Loucy (cell line): Measurements from ENCODE around the gene CHRD.
A peak's percentile ranks its signal among the peaks of the same experiment; 100 is the strongest.

Experiments used
- EZH2phosphoT487 ChIP-seq: fragments of 200-600 bp; IDR thresholded peaks from 2 replicates; pipeline ENCODE4 v1.6.1; 2018; ENCODE audit warnings: antibody characterized with exemption, mild to moderate bottlenecking, moderate library complexity, borderline replicate concordance
- TF ChIP-seq, protein P1 (sequence below): fragments of 200-600 bp; sonication (generic); conservative IDR thresholded peaks from 2 replicates; pipeline ENCODE4 v1.5.1; 2014; ENCODE audit warnings: mild to moderate bottlenecking, antibody characterized with exemption, low read length

DNA sequence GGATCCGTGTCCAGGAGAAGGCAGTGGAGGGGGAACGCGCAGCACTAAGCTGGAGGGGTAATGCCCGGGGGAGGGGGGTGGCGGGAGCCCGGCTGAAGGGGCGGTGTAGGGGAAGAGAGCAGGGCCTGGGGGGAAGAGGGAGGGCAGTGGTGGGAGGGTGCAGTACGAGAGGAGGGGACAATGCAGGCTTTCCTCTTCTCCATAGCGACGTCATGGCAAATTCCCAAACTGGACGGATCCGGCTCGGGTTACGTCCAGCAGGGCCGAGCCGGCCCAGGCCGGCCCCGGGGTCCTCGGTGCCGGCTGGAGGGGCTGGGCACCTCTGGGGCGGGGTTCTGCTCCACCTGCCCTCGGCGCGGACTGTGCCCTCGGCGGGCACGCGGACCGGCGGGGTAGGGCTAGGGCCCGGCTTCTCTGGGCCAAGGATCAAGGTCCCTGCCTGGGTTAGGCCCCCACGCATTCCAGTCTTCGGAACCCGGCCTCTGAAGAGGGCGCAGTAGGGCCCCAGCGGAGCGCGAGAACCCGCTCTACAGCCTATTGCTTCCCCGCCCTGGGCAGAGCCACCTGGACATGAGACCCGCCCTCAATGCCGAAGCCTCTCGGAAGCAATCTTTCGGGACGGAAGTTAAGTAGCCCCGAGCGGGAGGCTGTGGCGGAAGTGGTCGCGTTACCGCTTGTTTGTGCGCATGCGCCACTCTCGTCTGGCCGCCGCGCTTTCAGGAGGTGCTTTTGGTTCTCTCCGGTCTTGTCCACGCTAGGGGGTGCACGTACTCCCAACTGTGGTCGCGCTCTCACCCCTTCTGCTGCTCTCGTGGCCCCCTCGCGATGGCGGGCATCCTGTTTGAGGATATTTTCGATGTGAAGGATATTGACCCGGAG lies 16.9 kb upstream of the CHRD start:
- TF ChIP-seq, protein P1, sequence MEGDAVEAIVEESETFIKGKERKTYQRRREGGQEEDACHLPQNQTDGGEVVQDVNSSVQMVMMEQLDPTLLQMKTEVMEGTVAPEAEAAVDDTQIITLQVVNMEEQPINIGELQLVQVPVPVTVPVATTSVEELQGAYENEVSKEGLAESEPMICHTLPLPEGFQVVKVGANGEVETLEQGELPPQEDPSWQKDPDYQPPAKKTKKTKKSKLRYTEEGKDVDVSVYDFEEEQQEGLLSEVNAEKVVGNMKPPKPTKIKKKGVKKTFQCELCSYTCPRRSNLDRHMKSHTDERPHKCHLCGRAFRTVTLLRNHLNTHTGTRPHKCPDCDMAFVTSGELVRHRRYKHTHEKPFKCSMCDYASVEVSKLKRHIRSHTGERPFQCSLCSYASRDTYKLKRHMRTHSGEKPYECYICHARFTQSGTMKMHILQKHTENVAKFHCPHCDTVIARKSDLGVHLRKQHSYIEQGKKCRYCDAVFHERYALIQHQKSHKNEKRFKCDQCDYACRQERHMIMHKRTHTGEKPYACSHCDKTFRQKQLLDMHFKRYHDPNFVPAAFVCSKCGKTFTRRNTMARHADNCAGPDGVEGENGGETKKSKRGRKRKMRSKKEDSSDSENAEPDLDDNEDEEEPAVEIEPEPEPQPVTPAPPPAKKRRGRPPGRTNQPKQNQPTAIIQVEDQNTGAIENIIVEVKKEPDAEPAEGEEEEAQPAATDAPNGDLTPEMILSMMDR = peak; percentile 64
- TF ChIP-seq EZH2phosphoT487 = no peak
